ENCODE data around the gene ZNF107.

- TF ChIP-seq CTCF (conservative IDR thresholded peaks at IDR 0.05; ENCODE audit: low read length) (no peak), EZH2phosphoT487 (IDR thresholded peaks at IDR 0.05; ENCODE audit: borderline replicate concordance) (no peak)
These were observed 10.1 kb upstream of the ZNF107 start for GRCh38 chr7:64655811-64656210.

All from Loucy (cell line).